ENCODE measurements around the gene DHRS1. TPM values are rescaled to one million over a fixed set of nuclear protein-coding genes. Genes with fewer than 3 reads are reported as not detected.
"Not testable (repeated sequence)": the region's sequence is repeated elsewhere in the genome, so short reads cannot be mapped to it uniquely, and the experiment has no call there.

DHRS1 gene
- total RNA-seq, 1 donor from 2014 or later, result 28.7 TPM

DNA sequence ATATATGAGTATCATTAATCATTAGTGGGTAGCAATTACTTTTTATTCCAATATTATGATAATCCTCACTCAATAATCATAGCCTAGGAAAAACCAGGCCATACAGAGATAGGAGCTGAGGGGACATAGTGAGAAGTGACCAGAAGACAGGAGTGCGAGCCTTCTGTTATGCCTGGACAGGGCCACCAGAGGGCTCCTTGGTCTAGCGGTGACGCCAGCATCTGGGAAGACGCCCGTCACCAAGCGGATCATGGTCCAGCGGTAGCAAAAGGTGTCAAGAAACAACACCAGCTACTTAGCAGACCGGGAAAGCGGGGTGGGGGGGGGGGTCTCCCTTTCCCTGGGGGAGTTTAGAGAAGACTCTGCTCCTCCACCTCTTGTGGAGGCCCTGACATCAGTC lies 28.3 kb upstream of the DHRS1 start:
- not testable (repeated sequence) for DNase-seq (ENCODE audit: low spot score)

DNA sequence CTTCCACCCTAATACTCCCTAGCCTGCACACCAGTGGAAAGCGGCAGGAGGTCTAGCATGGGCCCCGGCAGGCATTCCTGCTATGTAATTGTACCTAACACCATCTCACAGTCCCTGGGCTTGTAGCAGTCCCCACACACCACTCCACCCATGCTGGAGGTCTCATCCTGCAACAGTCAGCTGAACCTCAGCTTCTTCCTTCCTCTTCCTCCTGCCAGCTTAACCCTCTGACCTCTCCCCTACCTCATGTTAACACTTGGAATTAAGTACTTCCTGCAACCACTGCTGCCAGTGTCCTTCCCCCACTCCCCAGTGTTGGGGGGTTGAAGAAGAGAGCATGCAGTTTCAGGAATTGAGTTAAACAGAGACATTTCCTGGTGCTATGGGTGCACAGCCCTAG lies 27.7 kb upstream of the DHRS1 start:
- no peak for DNase-seq (ENCODE audit: low spot score)

DNA sequence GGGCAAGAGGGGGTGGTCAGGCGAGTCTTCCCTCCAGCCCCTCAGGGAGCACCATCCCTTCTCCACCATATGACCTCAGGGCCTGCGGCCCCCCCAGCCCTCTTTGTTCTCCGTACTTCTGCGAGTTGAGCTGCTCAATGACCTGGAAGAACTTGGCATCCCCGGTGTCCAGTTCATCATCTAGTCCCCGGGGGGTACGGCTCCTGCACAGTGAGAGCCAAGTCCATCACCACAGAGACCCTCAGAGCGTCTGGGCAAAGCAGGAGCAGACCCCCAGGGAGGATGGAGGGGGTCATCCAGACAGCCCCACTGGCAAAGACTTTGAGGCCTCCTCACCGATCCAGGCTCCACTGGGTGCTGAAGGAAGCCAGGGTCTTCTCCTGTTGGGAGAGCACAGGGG lies 26.4 kb upstream of the DHRS1 start:
- no peak for DNase-seq (ENCODE audit: low spot score)

DNA sequence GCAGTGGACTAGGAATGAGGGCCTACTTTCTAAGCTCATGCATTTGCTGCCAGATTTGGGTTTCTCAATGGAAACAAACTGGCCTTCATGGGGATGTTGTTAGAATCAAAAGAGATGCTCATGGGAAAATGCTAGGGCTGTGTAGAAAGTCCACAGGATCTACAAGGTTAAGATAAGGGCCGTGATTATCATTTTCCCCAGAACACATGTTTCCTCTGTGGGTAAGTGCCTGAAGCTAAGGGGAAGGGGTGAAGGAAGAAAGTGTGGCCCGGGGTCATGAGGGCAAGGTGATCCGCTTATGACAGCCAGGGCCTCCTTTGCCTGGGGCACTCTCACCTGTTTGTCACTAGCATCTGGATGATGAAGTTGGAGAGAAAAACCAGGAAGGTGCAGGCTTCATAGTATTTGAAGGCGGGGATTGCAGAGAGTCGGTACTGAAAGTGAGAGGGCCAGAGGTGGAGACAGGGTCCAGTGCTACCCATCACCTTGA lies 25.5 kb upstream of the DHRS1 start:
- no peak for DNase-seq (ENCODE audit: low spot score)

DNA sequence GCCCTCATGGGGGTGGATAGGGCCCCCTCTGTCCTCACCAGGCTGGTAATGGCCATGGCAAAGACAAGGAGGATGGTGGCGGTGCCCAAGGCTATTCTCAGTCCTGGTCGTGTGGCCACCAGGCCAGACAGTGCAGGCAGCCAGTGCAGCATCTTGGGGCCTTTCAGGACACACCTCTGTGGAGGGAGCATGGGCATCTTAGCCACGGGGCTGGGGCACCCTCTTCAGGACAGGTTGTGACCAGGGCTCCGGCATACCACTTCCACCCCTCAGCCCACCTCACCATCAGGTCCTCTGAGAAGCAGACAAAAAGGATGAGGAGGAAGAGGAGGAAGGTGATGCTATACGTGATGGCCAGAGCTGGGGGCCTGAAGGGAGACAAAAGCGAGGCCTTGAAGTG lies 24.4 kb upstream of the DHRS1 start:
- no peak for DNase-seq (ENCODE audit: low spot score)

DNA sequence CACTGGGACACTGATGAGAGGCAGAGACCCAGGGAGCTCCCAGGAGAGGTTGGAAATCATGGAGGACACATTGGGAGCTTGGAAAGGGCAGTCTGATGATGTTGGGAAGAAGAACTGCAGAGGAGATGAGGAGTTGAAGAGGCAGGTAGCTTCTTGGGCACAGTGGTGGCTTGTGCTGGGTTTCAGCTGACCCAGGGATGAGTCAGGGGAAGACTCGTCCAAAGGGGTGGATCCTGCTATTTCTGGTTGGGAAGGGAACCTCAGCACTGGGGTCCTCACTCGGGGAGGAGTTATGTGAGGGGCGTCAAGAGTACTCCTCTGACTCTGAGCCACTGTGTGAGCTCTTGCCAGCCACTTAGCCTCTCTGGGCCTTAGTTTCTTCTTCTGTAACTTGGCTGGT lies 23.8 kb upstream of the DHRS1 start:
- no peak for DNase-seq (ENCODE audit: low spot score)

DNA sequence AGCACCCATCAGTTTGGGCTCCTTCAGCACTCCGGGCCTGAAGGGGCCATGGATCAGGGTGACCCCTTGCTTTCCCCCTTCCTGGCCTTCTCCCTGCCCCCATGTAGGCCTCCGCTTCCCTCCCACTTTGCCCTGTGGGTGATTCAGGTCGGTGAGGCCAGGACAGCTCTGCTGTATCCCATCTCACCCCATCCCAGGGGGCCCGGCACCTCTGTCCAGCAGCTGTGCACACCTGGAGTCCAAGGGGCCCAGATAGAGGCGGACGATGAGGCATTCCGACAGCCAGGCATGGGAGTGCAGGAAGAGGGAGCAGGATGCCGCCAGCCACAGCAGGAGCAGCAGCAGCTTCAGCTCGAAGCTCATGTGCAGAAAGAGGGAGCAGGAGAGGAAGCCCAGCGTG lies 23.1 kb upstream of the DHRS1 start:
- no peak for DNase-seq (ENCODE audit: low spot score)

DNA sequence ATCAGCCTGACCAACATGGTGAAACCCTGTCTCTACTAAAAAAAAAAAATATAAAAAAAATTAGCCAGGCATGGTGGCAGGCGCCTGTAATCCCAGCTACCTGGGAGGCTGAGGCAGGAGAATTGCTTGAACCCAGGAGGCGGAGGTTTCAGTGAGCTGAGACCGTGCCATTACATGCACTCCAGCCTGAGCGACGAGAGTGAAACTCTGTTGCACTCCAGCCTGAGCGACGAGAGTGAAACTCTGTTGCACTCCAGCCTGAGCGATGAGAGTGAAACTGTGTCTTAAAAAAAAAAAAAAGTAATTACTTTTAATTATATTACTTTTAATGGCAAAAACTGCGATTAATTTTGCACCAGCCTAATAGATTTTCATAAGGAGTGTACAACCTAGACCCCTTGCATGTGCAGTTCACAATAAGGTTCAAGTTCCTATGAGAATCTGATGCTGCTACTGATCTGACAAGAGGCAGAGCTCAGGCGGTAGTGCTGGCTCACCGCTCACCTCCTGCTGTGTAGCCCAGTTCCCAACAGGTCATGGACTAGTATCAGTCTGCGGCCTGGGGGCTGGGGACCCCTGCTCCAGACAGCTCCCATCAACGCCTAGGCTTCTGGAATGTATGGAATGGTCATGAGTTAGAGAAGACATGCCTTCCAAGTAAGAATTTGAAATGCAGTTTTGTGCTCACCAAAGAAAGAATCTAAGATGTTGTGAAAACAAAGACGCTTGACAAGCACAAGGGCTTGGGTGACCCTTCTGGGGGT lies 21.8 kb upstream of the DHRS1 start:
- no peak for DNase-seq (ENCODE audit: low spot score)

DNA sequence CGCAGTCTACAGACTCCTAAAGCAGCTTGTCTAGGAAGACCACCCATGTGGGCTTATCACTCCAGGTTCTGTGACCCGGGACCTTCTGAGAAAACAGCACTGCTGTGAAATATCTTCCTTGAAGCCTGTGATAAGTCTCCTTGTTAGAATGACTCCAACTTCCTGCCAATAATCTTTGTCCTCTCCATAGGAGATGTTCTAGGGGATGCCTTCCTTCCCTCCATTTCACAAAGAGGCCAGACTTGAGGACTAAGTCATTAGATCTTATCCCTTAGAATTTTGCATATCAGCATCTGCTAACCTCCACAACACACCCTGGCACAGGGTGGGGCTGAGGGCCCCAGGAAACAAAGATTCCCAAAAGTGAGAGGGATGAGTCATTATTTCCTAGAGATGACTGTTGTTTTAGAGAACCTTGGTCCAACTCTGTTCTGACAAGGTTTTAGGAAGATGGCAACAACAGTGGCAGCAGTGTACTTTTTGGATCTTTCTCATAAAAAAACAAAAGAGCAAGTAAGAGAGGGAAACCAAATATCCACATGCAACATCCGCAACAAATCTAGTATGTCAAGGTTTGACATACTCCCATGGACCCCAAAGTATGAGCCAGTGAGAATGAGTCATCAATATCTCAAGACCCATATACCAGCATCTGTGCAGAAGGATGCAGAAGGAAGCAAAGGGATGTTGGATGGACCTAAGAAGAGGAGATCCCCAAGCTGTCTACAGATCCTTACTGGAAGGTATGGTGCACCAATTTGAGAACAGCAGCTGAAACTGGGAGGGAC lies 17.8 kb upstream of the DHRS1 start:
- DNase-seq (ENCODE audit: low spot score), result no peak

DNA sequence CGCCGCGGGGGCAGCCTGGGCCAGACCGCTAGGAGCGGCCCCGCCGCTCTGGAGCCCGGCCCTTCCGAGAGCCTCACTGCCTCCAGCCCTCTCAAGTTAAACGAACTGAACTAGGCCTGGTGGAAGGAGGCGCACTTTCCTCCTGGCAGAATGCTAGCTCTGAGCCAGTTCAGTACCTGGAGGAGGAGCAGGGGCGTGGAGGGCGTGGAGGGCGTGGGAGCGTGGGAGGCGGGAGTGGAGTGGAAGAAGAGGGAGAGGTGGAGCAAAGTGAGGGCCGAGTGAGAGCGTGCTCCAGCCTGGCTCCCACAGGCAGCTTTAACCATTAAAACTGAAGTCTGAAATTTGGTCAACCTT lies 17.0 kb upstream of the DHRS1 start:
- no peak for DNase-seq (ENCODE audit: low spot score)

DNA sequence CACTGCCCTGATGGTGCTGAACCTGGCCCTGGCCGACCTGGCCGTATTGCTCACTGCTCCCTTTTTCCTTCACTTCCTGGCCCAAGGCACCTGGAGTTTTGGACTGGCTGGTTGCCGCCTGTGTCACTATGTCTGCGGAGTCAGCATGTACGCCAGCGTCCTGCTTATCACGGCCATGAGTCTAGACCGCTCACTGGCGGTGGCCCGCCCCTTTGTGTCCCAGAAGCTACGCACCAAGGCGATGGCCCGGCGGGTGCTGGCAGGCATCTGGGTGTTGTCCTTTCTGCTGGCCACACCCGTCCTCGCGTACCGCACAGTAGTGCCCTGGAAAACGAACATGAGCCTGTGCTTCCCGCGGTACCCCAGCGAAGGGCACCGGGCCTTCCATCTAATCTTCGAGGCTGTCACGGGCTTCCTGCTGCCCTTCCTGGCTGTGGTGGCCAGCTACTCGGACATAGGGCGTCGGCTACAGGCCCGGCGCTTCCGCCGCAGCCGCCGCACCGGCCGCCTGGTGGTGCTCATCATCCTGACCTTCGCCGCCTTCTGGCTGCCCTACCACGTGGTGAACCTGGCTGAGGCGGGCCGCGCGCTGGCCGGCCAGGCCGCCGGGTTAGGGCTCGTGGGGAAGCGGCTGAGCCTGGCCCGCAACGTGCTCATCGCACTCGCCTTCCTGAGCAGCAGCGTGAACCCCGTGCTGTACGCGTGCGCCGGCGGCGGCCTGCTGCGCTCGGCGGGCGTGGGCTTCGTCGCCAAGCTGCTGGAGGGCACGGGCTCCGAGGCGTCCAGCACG lies 16.4 kb upstream of the DHRS1 start:
- no peak for DNase-seq (ENCODE audit: low spot score)

DNA sequence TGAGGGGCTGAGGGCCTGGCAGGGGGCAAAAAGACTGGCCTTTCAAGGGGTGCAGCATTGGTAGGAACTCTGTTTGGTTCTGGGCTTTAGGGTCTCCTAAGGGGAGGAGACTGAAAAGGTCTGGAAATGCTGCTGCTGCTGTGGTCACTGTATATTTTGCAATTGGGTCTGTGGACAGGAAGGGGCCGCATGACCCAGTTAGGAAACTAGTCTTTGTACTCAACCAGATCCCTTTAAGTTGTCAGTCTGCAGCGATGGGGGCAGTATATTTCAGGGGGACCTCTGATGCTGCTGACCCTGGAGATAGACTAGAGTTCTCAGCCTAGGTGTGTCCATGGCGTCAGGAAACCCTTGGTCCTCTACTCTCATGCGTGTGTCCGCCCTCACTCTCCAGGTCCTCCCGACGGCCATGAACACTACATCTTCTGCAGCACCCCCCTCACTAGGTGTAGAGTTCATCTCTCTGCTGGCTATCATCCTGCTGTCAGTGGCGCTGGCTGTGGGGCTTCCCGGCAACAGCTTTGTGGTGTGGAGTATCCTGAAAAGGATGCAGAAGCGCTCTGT lies 15.7 kb upstream of the DHRS1 start:
- DNase-seq (ENCODE audit: low spot score), result no peak

DNA sequence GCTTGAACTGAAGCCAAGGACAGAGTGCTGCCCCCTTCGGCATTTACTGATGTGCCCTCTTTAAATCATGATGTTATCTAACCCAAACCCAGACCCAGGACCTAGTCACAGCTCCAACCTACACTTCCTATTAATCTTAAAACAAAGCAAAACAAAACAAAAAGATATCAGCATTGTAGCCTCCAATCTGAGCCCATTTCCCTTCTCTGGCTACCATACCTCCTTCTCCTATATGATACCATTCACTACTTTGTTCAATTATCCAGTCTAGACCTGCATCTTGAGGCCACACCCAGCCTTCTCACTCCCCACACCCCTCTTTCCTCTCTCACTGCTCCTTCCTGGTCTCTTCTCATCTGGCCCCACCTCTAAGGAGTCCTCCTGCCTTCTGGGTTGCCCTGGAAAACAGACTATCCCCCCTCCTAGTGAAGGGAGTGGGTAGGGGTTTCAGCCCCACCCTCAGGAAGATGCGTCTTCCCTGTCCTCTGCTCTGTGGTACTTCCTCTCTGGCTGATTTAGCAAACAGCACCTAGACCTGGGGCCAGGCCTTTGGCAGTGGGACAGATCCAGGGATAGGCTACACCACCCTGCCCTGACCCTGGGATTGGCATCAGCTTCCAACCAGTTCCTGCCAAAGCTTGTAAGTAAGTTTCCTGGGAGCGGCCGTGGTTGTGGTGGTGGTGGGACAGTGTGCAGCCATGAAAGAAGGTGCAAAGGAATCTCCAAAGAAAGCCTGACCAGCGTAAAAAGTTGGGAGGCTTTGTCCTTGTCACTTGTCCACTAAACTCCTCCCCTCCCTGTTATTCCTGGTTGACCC lies 15.0 kb upstream of the DHRS1 start:
- DNase-seq (ENCODE audit: low spot score), result no peak

DNA sequence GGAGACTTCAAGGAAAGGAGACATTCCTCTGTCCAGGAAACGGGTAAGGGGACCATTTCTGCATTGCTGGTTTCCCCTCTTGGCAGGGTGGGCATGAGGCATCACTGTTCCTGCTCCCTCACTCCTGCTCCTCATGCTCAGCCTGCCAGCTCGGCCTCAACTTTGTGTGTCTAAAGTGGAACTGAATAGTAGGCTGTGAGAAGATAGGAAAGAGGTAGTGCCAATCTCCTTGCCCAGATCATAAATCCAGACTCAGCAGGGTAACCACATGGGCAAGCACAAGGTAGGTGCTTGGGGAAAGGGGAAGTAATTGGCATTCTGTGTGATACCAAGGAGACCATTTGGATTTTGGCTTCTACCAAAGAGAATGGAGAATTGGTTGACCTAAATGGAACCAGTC lies 14.3 kb upstream of the DHRS1 start:
- DNase-seq (ENCODE audit: low spot score), result no peak

DNA sequence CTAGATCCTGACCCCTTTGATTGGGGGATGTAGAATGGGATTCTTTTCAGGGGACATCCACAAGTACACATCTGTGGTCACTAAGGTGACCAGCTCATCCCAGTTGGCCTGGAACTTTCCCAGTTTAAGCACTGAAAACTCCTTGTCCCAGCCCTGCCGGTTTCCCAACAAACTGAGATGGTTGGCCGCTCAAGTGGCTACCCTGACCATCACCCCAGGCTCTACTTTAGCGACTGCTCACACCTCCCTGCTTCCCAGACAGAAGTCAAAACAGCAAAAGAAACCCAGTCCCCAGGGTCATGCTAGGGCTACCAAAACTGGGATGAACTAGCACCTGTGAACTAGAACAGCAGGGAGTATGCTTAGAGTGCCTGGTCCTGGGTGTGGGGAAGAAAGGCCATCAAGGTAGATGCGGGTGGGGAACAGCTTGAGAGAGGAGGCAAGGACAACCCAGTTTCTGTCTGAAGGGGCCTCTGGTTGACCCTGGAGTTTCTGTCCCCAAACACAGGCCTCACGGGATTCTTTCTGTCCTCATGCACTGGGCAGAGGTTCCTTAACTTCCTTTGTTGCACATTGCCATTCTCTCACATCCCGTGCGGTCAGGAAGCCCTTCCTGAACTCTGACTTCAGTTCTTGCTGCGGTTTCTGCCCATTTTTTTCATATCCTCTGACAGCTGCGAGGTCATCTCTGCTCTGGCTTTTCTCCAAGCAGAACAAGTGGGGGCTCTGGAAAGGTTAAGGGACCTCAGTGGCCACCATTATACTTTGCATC lies 13.3 kb upstream of the DHRS1 start:
- DNase-seq (ENCODE audit: low spot score), result no peak

DNA sequence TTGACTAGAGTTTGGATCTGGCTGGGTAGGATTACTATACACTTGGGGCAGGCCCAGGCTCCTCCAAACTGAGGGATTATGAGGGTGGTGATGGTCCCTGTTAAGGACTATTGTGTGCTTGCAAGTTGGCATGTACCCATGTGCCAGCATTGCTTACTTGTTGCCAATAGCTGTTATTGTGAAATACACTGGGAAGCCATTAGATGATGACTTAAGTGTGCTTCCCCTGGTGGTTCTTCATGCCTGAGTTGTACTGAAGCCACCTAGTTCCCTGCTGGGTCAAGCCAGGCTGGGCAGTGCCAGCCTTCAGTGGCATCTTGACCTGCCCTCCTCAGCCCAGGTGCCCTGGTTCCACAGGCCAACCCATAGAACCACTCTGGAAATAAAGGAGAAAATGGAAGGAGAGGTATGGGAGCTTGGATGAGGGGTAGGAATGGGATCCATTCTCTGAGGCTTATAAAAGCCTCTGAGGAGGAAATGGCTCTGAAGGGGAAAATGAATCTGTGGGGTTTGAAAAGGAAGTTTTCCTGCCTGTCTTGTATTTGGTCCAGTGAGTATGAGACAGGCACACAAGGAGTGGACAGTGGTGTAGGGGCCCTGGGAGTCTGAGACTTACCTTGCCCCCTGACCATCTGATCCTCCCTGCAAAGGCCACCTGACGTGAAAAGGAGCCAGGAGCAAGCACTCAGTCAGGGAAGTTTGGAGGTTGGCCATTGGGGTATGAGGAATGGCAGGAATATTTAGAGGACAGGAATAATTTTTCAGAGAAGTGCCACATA lies 12.4 kb upstream of the DHRS1 start:
- no peak for DNase-seq (ENCODE audit: low spot score)

DNA sequence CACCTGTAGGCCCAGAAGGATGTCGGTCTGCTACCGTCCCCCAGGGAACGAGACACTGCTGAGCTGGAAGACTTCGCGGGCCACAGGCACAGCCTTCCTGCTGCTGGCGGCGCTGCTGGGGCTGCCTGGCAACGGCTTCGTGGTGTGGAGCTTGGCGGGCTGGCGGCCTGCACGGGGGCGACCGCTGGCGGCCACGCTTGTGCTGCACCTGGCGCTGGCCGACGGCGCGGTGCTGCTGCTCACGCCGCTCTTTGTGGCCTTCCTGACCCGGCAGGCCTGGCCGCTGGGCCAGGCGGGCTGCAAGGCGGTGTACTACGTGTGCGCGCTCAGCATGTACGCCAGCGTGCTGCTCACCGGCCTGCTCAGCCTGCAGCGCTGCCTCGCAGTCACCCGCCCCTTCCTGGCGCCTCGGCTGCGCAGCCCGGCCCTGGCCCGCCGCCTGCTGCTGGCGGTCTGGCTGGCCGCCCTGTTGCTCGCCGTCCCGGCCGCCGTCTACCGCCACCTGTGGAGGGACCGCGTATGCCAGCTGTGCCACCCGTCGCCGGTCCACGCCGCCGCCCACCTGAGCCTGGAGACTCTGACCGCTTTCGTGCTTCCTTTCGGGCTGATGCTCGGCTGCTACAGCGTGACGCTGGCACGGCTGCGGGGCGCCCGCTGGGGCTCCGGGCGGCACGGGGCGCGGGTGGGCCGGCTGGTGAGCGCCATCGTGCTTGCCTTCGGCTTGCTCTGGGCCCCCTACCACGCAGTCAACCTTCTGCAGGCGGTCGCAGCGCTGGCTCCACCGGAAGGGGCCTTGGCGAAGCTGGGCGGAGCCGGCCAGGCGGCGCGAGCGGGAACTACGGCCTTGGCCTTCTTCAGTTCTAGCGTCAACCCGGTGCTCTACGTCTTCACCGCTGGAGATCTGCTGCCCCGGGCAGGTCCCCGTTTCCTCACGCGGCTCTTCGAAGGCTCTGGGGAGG lies 11.3 kb upstream of the DHRS1 start, which contains the start of gene LTB4R:
TSS of gene LTB4R (plus strand) at position 857 of the 959 bp plus-strand sequence. CDS start 4,150 bp downstream, outside the sequence.
- peak; percentile 79 for DNase-seq (ENCODE audit: low spot score)

DNA sequence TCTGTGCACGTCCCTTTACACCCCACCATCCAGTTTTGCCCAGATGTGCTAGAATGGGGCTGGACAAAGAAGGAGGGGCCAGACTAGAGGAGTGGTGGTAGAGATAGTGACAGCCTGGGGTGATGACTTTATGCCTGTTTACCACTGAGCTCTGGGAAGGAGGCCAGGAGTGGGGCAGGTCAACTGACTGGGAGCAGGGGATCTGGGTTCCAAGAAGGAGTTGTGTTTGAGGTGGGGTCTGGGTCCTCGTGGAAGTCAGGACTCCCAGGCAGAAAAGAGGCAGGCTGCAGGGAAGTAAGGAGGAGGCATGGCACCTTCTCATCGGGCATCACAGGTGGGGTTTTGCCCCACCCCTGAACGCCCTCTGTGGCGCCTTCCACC lies 10.7 kb upstream of the DHRS1 start:
- DNase-seq (ENCODE audit: low spot score), result no peak
